ENCODE measurements around the gene TARS2. TPM values are rescaled to one million over a fixed set of nuclear protein-coding genes. Genes with fewer than 3 reads are reported as not detected.

The TARS2 gene
- 24.0 and 26.3 TPM in 2 replicates for total RNA-seq (2014; rRNA removed; shearing (Covaris generic))

- peak within 1 kb of the TSS; percentile 57 for H3K27ac ChIP-seq
- peak within 1 kb of the TSS; percentile 82 for H3K4me3 ChIP-seq
- peak; percentile 97 to 99 for DNase-seq
These were observed at the start of gene TARS2 for GRCh38 chr1:150486966-150487762. TSS of gene TARS2 (plus strand) at chr1:150487419. CDS start at chr1:150487451, 32 bp downstream.

GRCh38 chr1:150441121-150441520, 46.1 kb upstream of the TARS2 start:
- Histone ChIP-seq H3K4me3 (no peak overlapping the region), H3K9me3 (replicated peaks) (no peaks in the 10 kb centered on the region), H3K36me3 (peaks cover 15% of the 10 kb centered on the region), H3K27ac (no peak overlapping the region), H3K27me3 (no peaks in the 10 kb centered on the region), H3K4me1 (no peaks in the 10 kb centered on the region)
- DNase-seq = no peak

More at GRCh38 chr1:150486966-150487762, at the start of gene TARS2:
- peaks cover 4% of the 10 kb centered on the region; the same call in 1 of the 2 replicates for H3K36me3 ChIP-seq
- H3K9me3 ChIP-seq (replicated peaks) = no peaks in the 10 kb centered on the region
- 0 out of 2 replicates have a peak, but pooled peaks cover 2% of the 10 kb centered on the region for H3K4me1 ChIP-seq
- no peaks in the 10 kb centered on the region for H3K27me3 ChIP-seq

GRCh38 chr1:150444232-150444631, 43.0 kb upstream of the TARS2 start:
- no peaks in the 10 kb centered on the region for H3K4me1 ChIP-seq

GRCh38 chr1:150456146-150456647, 31.0 kb upstream of the TARS2 start:
- Histone ChIP-seq H3K4me1 (no peaks in the 10 kb centered on the region), H3K27me3 (no peaks in the 10 kb centered on the region), H3K9me3 (replicated peaks) (no peaks in the 10 kb centered on the region), H3K27ac (no peak overlapping the region), H3K4me3 (no peak overlapping the region), H3K36me3 (peaks cover 19% of the 10 kb centered on the region; the same call in 1 of the 2 replicates)
- no peak for DNase-seq

More at GRCh38 chr1:150444232-150444631, 43.0 kb upstream of the TARS2 start:
- Histone ChIP-seq H3K9me3 (replicated peaks) (no peaks in the 10 kb centered on the region), H3K27me3 (no peaks in the 10 kb centered on the region), H3K36me3 (peaks cover 20% of the 10 kb centered on the region), H3K27ac (no peak overlapping the region), H3K4me3 (no peak overlapping the region)
- no peak for DNase-seq

- H3K27ac ChIP-seq = no peak overlapping the region
- H3K9me3 ChIP-seq (replicated peaks) = no peaks in the 10 kb centered on the region
- peak; percentile 61 to 70 for DNase-seq
- no peak overlapping the region for H3K4me3 ChIP-seq
- H3K4me1 ChIP-seq = no peaks in the 10 kb centered on the region
- H3K36me3 ChIP-seq = peaks cover 26% of the 10 kb centered on the region
- H3K27me3 ChIP-seq = no peaks in the 10 kb centered on the region
These were observed 22.8 kb upstream of the TARS2 start for GRCh38 chr1:150464422-150464826.

- DNase-seq = no peak
- Histone ChIP-seq H3K36me3 (peaks cover 29% of the 10 kb centered on the region), H3K27ac (no peak overlapping the region), H3K27me3 (no peaks in the 10 kb centered on the region), H3K4me1 (no peaks in the 10 kb centered on the region), H3K4me3 (no peak overlapping the region), H3K9me3 (replicated peaks) (no peaks in the 10 kb centered on the region)
These were observed 20.3 kb upstream of the TARS2 start for GRCh38 chr1:150466964-150467363.

- Histone ChIP-seq H3K27ac (no peak overlapping the region), H3K4me3 (no peak overlapping the region), H3K4me1 (no peaks in the 10 kb centered on the region), H3K27me3 (no peaks in the 10 kb centered on the region), H3K9me3 (replicated peaks) (no peaks in the 10 kb centered on the region), H3K36me3 (peaks cover 36% of the 10 kb centered on the region)
- DNase-seq = no peak
These were observed 17.9 kb upstream of the TARS2 start for GRCh38 chr1:150469291-150469690.

- H3K27ac ChIP-seq = no peak overlapping the region
- H3K36me3 ChIP-seq = peaks cover 23% of the 10 kb centered on the region
These were observed 14.5 kb upstream of the TARS2 start for GRCh38 chr1:150472601-150473200.

GRCh38 chr1:150473659-150474058, 13.6 kb upstream of the TARS2 start:
- no peak overlapping the region for H3K4me3 ChIP-seq
- H3K27me3 ChIP-seq = no peaks in the 10 kb centered on the region
- no peaks in the 10 kb centered on the region for H3K9me3 ChIP-seq (replicated peaks)
- no peaks in the 10 kb centered on the region for H3K4me1 ChIP-seq
- H3K36me3 ChIP-seq = peaks cover 23% of the 10 kb centered on the region
- no peak overlapping the region for H3K27ac ChIP-seq
- DNase-seq = no peak

More at GRCh38 chr1:150472601-150473200, 14.5 kb upstream of the TARS2 start:
- no peak for DNase-seq
- Histone ChIP-seq H3K4me3 (no peak overlapping the region), H3K9me3 (replicated peaks) (no peaks in the 10 kb centered on the region), H3K27me3 (no peaks in the 10 kb centered on the region), H3K4me1 (no peaks in the 10 kb centered on the region)

GRCh38 chr1:150474869-150475268, 12.3 kb upstream of the TARS2 start:
- Histone ChIP-seq H3K9me3 (replicated peaks) (no peaks in the 10 kb centered on the region), H3K4me3 (no peak overlapping the region), H3K27ac (no peak overlapping the region), H3K36me3 (peaks cover 23% of the 10 kb centered on the region), H3K27me3 (no peaks in the 10 kb centered on the region), H3K4me1 (no peaks in the 10 kb centered on the region)
- DNase-seq = no peak

- no peak overlapping the region for H3K27ac ChIP-seq
- H3K4me1 ChIP-seq = no peaks in the 10 kb centered on the region
- no peak for DNase-seq
These were observed 10.5 kb upstream of the TARS2 start for GRCh38 chr1:150476754-150477153.

GRCh38 chr1:150477320-150477719, 9.9 kb upstream of the TARS2 start:
- Histone ChIP-seq H3K9me3 (replicated peaks) (no peaks in the 10 kb centered on the region), H3K27ac (no peak overlapping the region), H3K4me3 (no peak overlapping the region), H3K36me3 (peaks cover 7% of the 10 kb centered on the region; the same call in 1 of the 2 replicates), H3K27me3 (no peaks in the 10 kb centered on the region), H3K4me1 (no peaks in the 10 kb centered on the region)
- no peak for DNase-seq

More at GRCh38 chr1:150476754-150477153, 10.5 kb upstream of the TARS2 start:
- no peaks in the 10 kb centered on the region for H3K27me3 ChIP-seq
- no peak overlapping the region for H3K4me3 ChIP-seq
- H3K36me3 ChIP-seq = peaks cover 12% of the 10 kb centered on the region
- H3K9me3 ChIP-seq (replicated peaks) = no peaks in the 10 kb centered on the region

GRCh38 chr1:150477733-150478132, 9.5 kb upstream of the TARS2 start:
- Histone ChIP-seq H3K9me3 (replicated peaks) (no peaks in the 10 kb centered on the region), H3K4me1 (no peaks in the 10 kb centered on the region), H3K4me3 (no peak overlapping the region), H3K36me3 (0 out of 2 replicates have a peak, but pooled peaks cover 3% of the 10 kb centered on the region), H3K27ac (no peak overlapping the region), H3K27me3 (no peaks in the 10 kb centered on the region)
- no peak for DNase-seq

- Histone ChIP-seq H3K36me3 (0 out of 2 replicates have a peak, but pooled peaks cover 3% of the 10 kb centered on the region), H3K27me3 (no peaks in the 10 kb centered on the region), H3K9me3 (replicated peaks) (no peaks in the 10 kb centered on the region), H3K27ac (no peak overlapping the region), H3K4me3 (no peak overlapping the region), H3K4me1 (no peaks in the 10 kb centered on the region)
- DNase-seq = no peak
These were observed 7.8 kb upstream of the TARS2 start for GRCh38 chr1:150479370-150479769.

- no peak for DNase-seq
- no peaks in the 10 kb centered on the region for H3K27me3 ChIP-seq
- no peaks in the 10 kb centered on the region for H3K9me3 ChIP-seq (replicated peaks)
- no peaks in the 10 kb centered on the region for H3K4me1 ChIP-seq
- H3K27ac ChIP-seq = no peak overlapping the region
- no peak overlapping the region for H3K4me3 ChIP-seq
- H3K36me3 ChIP-seq = 0 out of 2 replicates have a peak, but pooled peaks cover 3% of the 10 kb centered on the region
These were observed 7.3 kb upstream of the TARS2 start for GRCh38 chr1:150479927-150480352.
